NCI-H446 treated with DMSO at 0.1 percent for 48 hours (cell line): ENCODE measurements around the gene SCGB1D1.
"Not testable (repeated sequence)": the region's sequence is repeated elsewhere in the genome, so short reads cannot be mapped to it uniquely, and the experiment has no call there.

Source experiments
- DNase-seq: peaks from one replicate; lab custom pipeline; 2025; lab: John Stamatoyannopoulos, UW

SCGB1D1 gene

GRCh38 chr11:62166371-62166770 is 23.6 kb upstream of the SCGB1D1 start:
- no peak for DNase-seq

GRCh38 chr11:62169448-62169847 is 20.6 kb upstream of the SCGB1D1 start:
- DNase-seq = no peak

- no peak for DNase-seq
These were observed 20.1 kb upstream of the SCGB1D1 start for GRCh38 chr11:62169935-62170334.

GRCh38 chr11:62171261-62171723 is 18.7 kb upstream of the SCGB1D1 start:
- DNase-seq = peak; percentile 53

GRCh38 chr11:62172294-62172693 is 17.7 kb upstream of the SCGB1D1 start:
- DNase-seq = no peak

- DNase-seq = no peak
These were observed 13.2 kb upstream of the SCGB1D1 start for GRCh38 chr11:62176766-62177165.

- DNase-seq = no peak
These were observed 10.0 kb upstream of the SCGB1D1 start for GRCh38 chr11:62179995-62180394.

- no peak for DNase-seq
These were observed 8.9 kb upstream of the SCGB1D1 start for GRCh38 chr11:62181097-62181496.

GRCh38 chr11:62182147-62182891 is 7.7 kb upstream of the SCGB1D1 start:
- DNase-seq = no peak

GRCh38 chr11:62186195-62186594 is 3.8 kb upstream of the SCGB1D1 start:
- DNase-seq = no peak

- no peak for DNase-seq
These were observed 3.9 kb downstream of the SCGB1D1 start for GRCh38 chr11:62193952-62194351.

GRCh38 chr11:62195010-62195409 is 5.0 kb downstream of the SCGB1D1 start:
- not testable (repeated sequence) for DNase-seq

- DNase-seq = no peak
These were observed 5.9 kb downstream of the SCGB1D1 start for GRCh38 chr11:62195945-62196344.

- not testable (repeated sequence) for DNase-seq
These were observed 7.4 kb downstream of the SCGB1D1 start for GRCh38 chr11:62197400-62197799.

GRCh38 chr11:62201376-62201775 is 11.4 kb downstream of the SCGB1D1 start:
- no peak for DNase-seq

GRCh38 chr11:62202910-62203309 is 12.9 kb downstream of the SCGB1D1 start:
- no peak for DNase-seq

GRCh38 chr11:62204430-62204829 is 14.4 kb downstream of the SCGB1D1 start:
- no peak for DNase-seq

GRCh38 chr11:62205441-62205840 is 15.4 kb downstream of the SCGB1D1 start:
- no peak for DNase-seq

GRCh38 chr11:62206276-62207066 is 16.5 kb downstream of the SCGB1D1 start:
- DNase-seq = not testable (repeated sequence)

GRCh38 chr11:62208785-62209144 is 18.7 kb downstream of the SCGB1D1 start:
- no peak for DNase-seq

- DNase-seq = no peak
These were observed 27.3 kb downstream of the SCGB1D1 start for GRCh38 chr11:62217191-62217748.

- DNase-seq = no peak
These were observed 31.5 kb downstream of the SCGB1D1 start for GRCh38 chr11:62221498-62221897.

GRCh38 chr11:62223095-62223494 is 33.1 kb downstream of the SCGB1D1 start:
- DNase-seq = no peak
